HG03520 (cell line): ENCODE measurements around the gene MEX3A.
"Not testable (repeated sequence)": the region's sequence is repeated elsewhere in the genome, so short reads cannot be mapped to it uniquely, and the experiment has no call there.

Source experiments
- ATAC-seq: cut with Tn5 transposase; IDR thresholded peaks from one replicate; pipeline ENCODE4 v1.9.1; 2021; ENCODE audit warnings: mild to moderate bottlenecking, moderate library complexity; ENCODE audit not compliant: unreplicated experiment

Gene MEX3A

GRCh38 chr1:156062189-156062588 lies 20.1 kb downstream of the MEX3A start:
- no peak for ATAC-seq

GRCh38 chr1:156060937-156061636 lies 21.2 kb downstream of the MEX3A start, which contains the start of gene RAB25:
RAB25 (plus strand) TSS chr1:156061160; CDS start chr1:156061401, 241 bp downstream.
- no peak for ATAC-seq

GRCh38 chr1:156056326-156056849 lies 25.9 kb downstream of the MEX3A start:
- no peak for ATAC-seq

GRCh38 chr1:156055281-156056048 lies 26.8 kb downstream of the MEX3A start:
- no peak for ATAC-seq

- peak; percentile 64 for ATAC-seq
These were observed 27.6 kb downstream of the MEX3A start, which contains the start of gene LAMTOR2 for GRCh38 chr1:156054500-156055280. LAMTOR2 (plus strand) TSS chr1:156054782; CDS start chr1:156054890, 108 bp downstream.

- ATAC-seq = peak; percentile 44
These were observed 28.3 kb downstream of the MEX3A start, which contains the start of gene UBQLN4 for GRCh38 chr1:156053768-156054499. UBQLN4 (minus strand) TSS chr1:156053798; CDS start chr1:156053701, 97 bp downstream.

- no peak for ATAC-seq
These were observed 29.1 kb downstream of the MEX3A start for GRCh38 chr1:156052862-156053767.

GRCh38 chr1:156051011-156051725 lies 31.1 kb downstream of the MEX3A start:
- ATAC-seq = no peak

GRCh38 chr1:156050376-156050775 lies 31.9 kb downstream of the MEX3A start:
- ATAC-seq = no peak

- no peak for ATAC-seq
These were observed 33.5 kb downstream of the MEX3A start for GRCh38 chr1:156048663-156049258.

- no peak for ATAC-seq
These were observed 37.2 kb downstream of the MEX3A start for GRCh38 chr1:156045076-156045475.

- no peak for ATAC-seq
These were observed 39.4 kb downstream of the MEX3A start for GRCh38 chr1:156042828-156043227.

- not testable (repeated sequence) for ATAC-seq
These were observed 47.3 kb downstream of the MEX3A start for GRCh38 chr1:156034991-156035390.

GRCh38 chr1:156033011-156033410 lies 49.3 kb downstream of the MEX3A start:
- ATAC-seq = no peak

- ATAC-seq = no peak
These were observed 55.7 kb downstream of the MEX3A start for GRCh38 chr1:156026588-156026987.

GRCh38 chr1:156025876-156026275 lies 56.4 kb downstream of the MEX3A start:
- ATAC-seq = no peak

- no peak for ATAC-seq
These were observed 57.5 kb downstream of the MEX3A start for GRCh38 chr1:156024801-156025200.
